ENCODE data around the gene ABCA2. TPM values are rescaled to one million over a fixed set of nuclear protein-coding genes. Genes with fewer than 3 reads are reported as not detected.

The ABCA2 gene
- polyA plus RNA-seq, 1 experiment, result 16.0 TPM

GRCh38 chr9:136985027-136985602, 42.9 kb downstream of the ABCA2 start:
- no peaks in the 10 kb centered on the region for H3K36me3 ChIP-seq (ENCODE audit: control insufficient read depth, insufficient read depth, low read length)
- ChIA-PET CTCF (interaction anchor here (0.5 kb wide), 1 partner anchor 206 kb away, joined by 3 read pairs; no protein-coding TSS in a partner anchor), POLR2A (no interaction called here)
- no peak overlapping the region for H3K4me3 ChIP-seq (ENCODE audit: low read depth, low read length)
- peaks cover 1% of the 10 kb centered on the region for H3K27me3 ChIP-seq (ENCODE audit: control insufficient read depth, insufficient read depth, low read length)
- no peak for TF ChIP-seq CTCF (IDR thresholded peaks at IDR 0.05; ENCODE audit: insufficient read depth, low read depth, low read length)
- DNase-seq (ENCODE audit: low read depth), result no peak

- H3K4me3 ChIP-seq (ENCODE audit: low read depth, low read length), result no peak overlapping the region
- H3K36me3 ChIP-seq (ENCODE audit: control insufficient read depth, insufficient read depth, low read length), result no peaks in the 10 kb centered on the region
- ChIA-PET POLR2A (no interaction called here), CTCF (no interaction called here)
- H3K27me3 ChIP-seq (ENCODE audit: control insufficient read depth, insufficient read depth, low read length), result peaks cover 1% of the 10 kb centered on the region
- DNase-seq (ENCODE audit: low read depth), result no peak
- no peak for TF ChIP-seq CTCF (IDR thresholded peaks at IDR 0.05; ENCODE audit: insufficient read depth, low read depth, low read length)
Measured at GRCh38 chr9:136984464-136985026, 43.5 kb downstream of the ABCA2 start.

- no peak for DNase-seq (ENCODE audit: low read depth)
- no peak overlapping the region for H3K4me3 ChIP-seq (ENCODE audit: low read depth, low read length)
- peaks cover 1% of the 10 kb centered on the region for H3K27me3 ChIP-seq (ENCODE audit: control insufficient read depth, insufficient read depth, low read length)
- no peaks in the 10 kb centered on the region for H3K36me3 ChIP-seq (ENCODE audit: control insufficient read depth, insufficient read depth, low read length)
- ChIA-PET POLR2A (no interaction called here), CTCF (no interaction called here)
- TF ChIP-seq CTCF (IDR thresholded peaks at IDR 0.05; ENCODE audit: insufficient read depth, low read depth, low read length), result no peak
Measured at GRCh38 chr9:136983656-136984314, 44.3 kb downstream of the ABCA2 start.

GRCh38 chr9:136983167-136983566, 44.9 kb downstream of the ABCA2 start:
- POLR2A ChIA-PET, result no interaction called here
- no peaks in the 10 kb centered on the region for H3K36me3 ChIP-seq (ENCODE audit: control insufficient read depth, insufficient read depth, low read length)
- no peak for DNase-seq (ENCODE audit: low read depth)
- TF ChIP-seq CTCF (IDR thresholded peaks at IDR 0.05; ENCODE audit: insufficient read depth, low read depth, low read length), result no peak
- no peak overlapping the region for H3K4me3 ChIP-seq (ENCODE audit: low read depth, low read length)
- CTCF ChIA-PET, result no interaction called here
- H3K27me3 ChIP-seq (ENCODE audit: control insufficient read depth, insufficient read depth, low read length), result peaks cover 1% of the 10 kb centered on the region

- H3K27me3 ChIP-seq (ENCODE audit: control insufficient read depth, insufficient read depth, low read length), result peaks cover 1% of the 10 kb centered on the region
- CTCF ChIA-PET, result interaction anchor here (0.8 to 1.4 kb wide), 4 partner anchors 10 to 53 kb away, joined by 3 to 5 read pairs (median 3); no protein-coding TSS in a partner anchor
- H3K36me3 ChIP-seq (ENCODE audit: control insufficient read depth, insufficient read depth, low read length), result no peaks in the 10 kb centered on the region
- POLR2A ChIA-PET, result no interaction called here
- no peak within 1 kb of the TSS for H3K4me3 ChIP-seq (ENCODE audit: low read depth, low read length)
- DNase-seq (ENCODE audit: low read depth), result no peak
- no peak for TF ChIP-seq CTCF (IDR thresholded peaks at IDR 0.05; ENCODE audit: insufficient read depth, low read depth, low read length)
Measured at GRCh38 chr9:136982232-136983051, 45.6 kb downstream of the ABCA2 start, which contains the start of gene LCNL1. TSS of gene LCNL1 (plus strand) at chr9:136982993. CDS start at chr9:136983587, 594 bp downstream.
